Activated T-cell treated with anti-CD3 and anti-CD28 coated beads for 24 hours (primary cell): ENCODE measurements around the gene IKZF3.
"Not testable (repeated sequence)": the region's sequence is repeated elsewhere in the genome, so short reads cannot be mapped to it uniquely, and the experiment has no call there.

Experiments
- DNase-seq: peaks from one replicate; pipeline ENCODE4 v3.0.0-alpha.2; 2020; ENCODE audit warnings: low read depth

Gene IKZF3

GRCh38 chr17:39754958-39755553 lies 109.1 kb downstream of the IKZF3 start:
- no peak for DNase-seq

- peak; percentile 94 for DNase-seq
Measured at GRCh38 chr17:39754161-39754957, 109.8 kb downstream of the IKZF3 start.

GRCh38 chr17:39753514-39754160 lies 110.5 kb downstream of the IKZF3 start:
- DNase-seq: no peak

GRCh38 chr17:39752241-39752881 lies 111.8 kb downstream of the IKZF3 start:
- DNase-seq: no peak

- no peak for DNase-seq
Measured at GRCh38 chr17:39751637-39752036, 112.5 kb downstream of the IKZF3 start.

- DNase-seq: no peak
Measured at GRCh38 chr17:39751016-39751543, 113.0 kb downstream of the IKZF3 start.

GRCh38 chr17:39750131-39751015 lies 113.7 kb downstream of the IKZF3 start:
- DNase-seq: no peak

GRCh38 chr17:39748444-39749034 lies 115.6 kb downstream of the IKZF3 start:
- DNase-seq: not testable (repeated sequence)

GRCh38 chr17:39747745-39748144 lies 116.4 kb downstream of the IKZF3 start:
- DNase-seq: no peak

GRCh38 chr17:39746145-39746461 lies 118.0 kb downstream of the IKZF3 start:
- no peak for DNase-seq

GRCh38 chr17:39745335-39746144 lies 118.6 kb downstream of the IKZF3 start:
- no peak for DNase-seq

GRCh38 chr17:39744836-39745215 lies 119.3 kb downstream of the IKZF3 start:
- DNase-seq: no peak

GRCh38 chr17:39744075-39744835 lies 119.9 kb downstream of the IKZF3 start:
- no peak for DNase-seq

- no peak for DNase-seq
Measured at GRCh38 chr17:39742856-39743436, 121.2 kb downstream of the IKZF3 start.

GRCh38 chr17:39742126-39742855 lies 121.8 kb downstream of the IKZF3 start:
- DNase-seq: no peak

- no peak for DNase-seq
Measured at GRCh38 chr17:39740357-39741111, 123.6 kb downstream of the IKZF3 start.

GRCh38 chr17:39739885-39740356 lies 124.2 kb downstream of the IKZF3 start:
- DNase-seq: no peak
